ENCODE measurements around the gene NBL1. TPM values are rescaled to one million over a fixed set of nuclear protein-coding genes. Genes with fewer than 3 reads are reported as not detected.

The NBL1 gene
- total RNA-seq, 1 experiment from 2014 or later, result 75.9 TPM

GRCh38 chr1:19696820-19697219, 52.7 kb downstream of the NBL1 start:
- no peaks in the 10 kb centered on the region for H3K27me3 ChIP-seq
- DNase-seq, result no peak
- H3K9me3 ChIP-seq, result no peaks in the 10 kb centered on the region
- H3K36me3 ChIP-seq, result no peaks in the 10 kb centered on the region
- no peak overlapping the region for H3K4me3 ChIP-seq

GRCh38 chr1:19698181-19698580, 54.1 kb downstream of the NBL1 start:
- Histone ChIP-seq H3K4me3 (no peak overlapping the region), H3K36me3 (no peaks in the 10 kb centered on the region), H3K9me3 (no peaks in the 10 kb centered on the region), H3K27me3 (no peaks in the 10 kb centered on the region)
- no peak for DNase-seq

DNA sequence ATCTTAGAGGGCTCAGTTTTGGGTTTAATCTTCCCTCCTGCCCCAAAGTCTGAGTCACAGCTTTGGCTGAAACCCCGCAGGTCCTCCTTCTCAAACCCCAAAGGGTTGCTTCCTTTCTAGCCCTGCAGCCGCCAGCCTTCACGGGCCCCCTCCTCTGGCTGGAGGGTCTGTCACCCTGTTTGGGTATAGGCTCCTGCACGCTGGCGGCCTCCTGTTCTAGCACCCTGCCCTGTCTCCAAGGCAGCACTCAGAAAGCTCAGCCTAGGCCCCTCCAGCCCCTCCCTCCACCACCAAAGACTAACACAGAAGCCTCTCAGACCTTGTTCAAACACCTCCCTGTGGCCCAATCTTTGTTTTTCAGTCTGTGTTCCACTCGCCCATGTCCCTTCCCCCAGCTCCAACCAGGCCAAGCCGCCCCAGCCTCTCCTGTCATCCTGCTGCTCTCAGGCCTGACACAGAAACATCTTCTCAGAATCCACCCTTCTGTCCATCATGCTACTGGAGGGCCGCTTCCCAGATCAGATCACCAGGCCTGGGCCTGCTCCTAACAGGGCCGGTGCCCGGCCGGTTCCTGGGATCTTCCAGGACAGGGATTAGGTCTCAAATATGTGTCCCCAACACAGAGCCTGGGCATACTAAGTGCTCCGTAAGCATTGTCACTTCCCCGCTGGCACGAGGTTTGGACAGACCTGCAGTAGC, 56.1 kb downstream of the NBL1 start:
- no peaks in the 10 kb centered on the region for H3K9me3 ChIP-seq
- no peaks in the 10 kb centered on the region for H3K27me3 ChIP-seq
- no peaks in the 10 kb centered on the region for H3K36me3 ChIP-seq
- H3K4me3 ChIP-seq, result no peak overlapping the region
- no peak for DNase-seq

DNA sequence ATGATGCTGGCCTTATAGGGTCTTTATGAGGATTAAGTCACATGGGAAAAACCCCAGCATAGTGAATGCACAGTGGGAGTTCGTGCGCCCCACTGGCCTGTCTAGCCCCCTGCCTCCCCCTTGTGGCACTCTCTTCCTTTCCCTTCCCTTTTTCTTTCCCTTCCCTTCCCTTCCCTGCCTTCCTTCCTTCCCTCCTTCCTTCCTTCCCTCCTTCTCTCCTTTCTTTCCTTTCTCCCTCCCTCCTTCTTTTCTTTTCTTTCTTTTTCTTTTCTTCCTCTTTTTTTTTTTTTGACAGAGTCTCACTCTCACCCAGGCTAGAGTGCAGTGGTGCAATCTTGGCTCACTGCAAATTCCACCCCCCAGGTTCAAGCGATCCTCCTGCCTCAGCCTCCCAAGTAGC, 59.2 kb downstream of the NBL1 start:
- no peaks in the 10 kb centered on the region for H3K9me3 ChIP-seq
- no peak for DNase-seq
- H3K36me3 ChIP-seq, result no peaks in the 10 kb centered on the region
- H3K27me3 ChIP-seq, result no peaks in the 10 kb centered on the region
- H3K4me3 ChIP-seq, result no peak overlapping the region

GRCh38 chr1:19704247-19705113, 60.4 kb downstream of the NBL1 start:
- no peaks in the 10 kb centered on the region for H3K9me3 ChIP-seq
- H3K27me3 ChIP-seq, result no peaks in the 10 kb centered on the region
- H3K36me3 ChIP-seq, result no peaks in the 10 kb centered on the region
- DNase-seq, result peak; percentile 64
- H3K4me3 ChIP-seq, result no peak overlapping the region

DNA sequence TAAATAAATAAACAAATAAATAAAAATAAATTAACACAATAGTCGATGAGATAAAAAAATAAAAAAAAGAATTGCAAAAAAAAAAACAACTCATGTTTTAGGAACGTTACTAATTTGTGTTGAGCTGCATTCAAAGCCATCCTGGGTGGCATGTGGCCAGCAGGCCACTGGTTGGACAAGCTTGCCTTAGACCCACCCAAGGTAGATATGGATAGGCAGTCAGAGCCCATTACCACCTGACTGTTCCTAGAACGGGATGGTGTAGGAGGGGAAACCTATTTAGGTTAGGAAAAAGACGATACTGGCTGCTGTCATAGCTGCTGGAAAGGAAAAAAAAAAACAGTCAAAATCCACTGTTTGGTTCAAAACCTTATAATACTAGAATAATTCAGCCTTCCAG, 61.4 kb downstream of the NBL1 start:
- no peaks in the 10 kb centered on the region for H3K36me3 ChIP-seq
- DNase-seq, result no peak
- H3K4me3 ChIP-seq, result no peak overlapping the region
- H3K27me3 ChIP-seq, result no peaks in the 10 kb centered on the region
- no peaks in the 10 kb centered on the region for H3K9me3 ChIP-seq

DNA sequence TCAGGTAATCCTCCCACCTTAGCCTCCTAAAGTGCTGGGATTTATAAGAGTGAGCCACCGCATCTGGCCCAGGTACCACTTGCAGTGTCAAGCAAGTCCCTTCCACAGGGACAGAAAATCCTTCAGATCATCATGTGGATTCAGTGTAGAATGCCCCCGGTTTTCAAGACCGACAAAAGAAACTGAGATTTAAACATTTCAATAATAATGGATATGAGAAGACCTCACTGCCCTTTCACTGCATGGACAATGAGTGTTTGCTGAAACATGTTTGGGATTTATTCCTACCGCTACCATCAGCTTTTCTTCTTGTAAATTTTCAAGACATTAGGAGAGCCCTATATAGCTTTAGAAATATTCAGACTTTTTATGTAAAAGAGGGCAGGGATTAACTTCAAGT, 62.0 kb downstream of the NBL1 start:
- no peak for DNase-seq
- Histone ChIP-seq H3K27me3 (no peaks in the 10 kb centered on the region), H3K4me3 (no peak overlapping the region), H3K9me3 (no peaks in the 10 kb centered on the region), H3K36me3 (no peaks in the 10 kb centered on the region)

Other genes starting within 250 kb of the NBL1 start
- gene CAPZB, start 158.8 kb upstream of the NBL1 start, total RNA-seq (2014; rRNA removed; shearing (Covaris generic); ENCODE audit: low replicate concordance), result 316 and 357 TPM in 2 replicates
- not detected in 2 replicates for gene HTR6, start 20.6 kb downstream of the NBL1 start, total RNA-seq (2014; rRNA removed; shearing (Covaris generic); ENCODE audit: low replicate concordance)
- 12.8 and 25.8 TPM in 2 replicates for gene TMCO4, start 155.6 kb downstream of the NBL1 start, total RNA-seq (2014; rRNA removed; shearing (Covaris generic); ENCODE audit: low replicate concordance)
- not detected in 2 replicates for gene RNF186, start 171.0 kb downstream of the NBL1 start, total RNA-seq (2014; rRNA removed; shearing (Covaris generic); ENCODE audit: low replicate concordance)
- gene OTUD3, start 238.1 kb downstream of the NBL1 start, total RNA-seq (2014; rRNA removed; shearing (Covaris generic); ENCODE audit: low replicate concordance), result 3.5 and 4.1 TPM in 2 replicates

Measured in MG63 (cell line).